OCI-LY7 (cell line): Measurements from ENCODE around the gene SLC16A13. TPM values are rescaled to one million over a fixed set of nuclear protein-coding genes. Genes with fewer than 3 reads are reported as not detected.

Experiments
- BruUV-seq: library from RNA; stranded (reverse); fragments of 400-500 nt; replicated peaks from 2 replicates; lab custom pipeline; 2021; lab: Mats Ljungman, UMichigan
- CTCF ChIA-PET: fragments of 300-600 bp; sonication (Branson Sonifier 250); formaldehyde crosslinking; loops from one replicate; lab custom pipeline; 2022; ENCODE audit warnings: antibody characterized with exemption; ENCODE audit not compliant: unreplicated experiment; lab: Charles Lee
- POLR2A ChIA-PET: fragments of 300-600 bp; sonication (Branson Sonifier 250); formaldehyde crosslinking; loops from one replicate; lab custom pipeline; 2022; ENCODE audit warnings: antibody characterized with exemption; lab: Charles Lee
- DNase-seq: peaks from one replicate; pipeline ENCODE4 v3.0.0-alpha.2; 2015; ENCODE audit warnings: low spot score
- H2AFZ ChIP-seq: fragments of 200-600 bp; sonication (generic), shearing (Covaris generic); 2 replicates; pipeline ENCODE4 v1.6.1; 2014; ENCODE audit warnings: mild to moderate bottlenecking, antibody characterized with exemption, low read length, moderate library complexity
- H3K27ac ChIP-seq: fragments of 200-600 bp; sonication (generic); 2 replicates; pipeline ENCODE4 v1.5.1; 2014; ENCODE audit warnings: mixed run types, low read depth, mild to moderate bottlenecking, moderate library complexity, low read length, inconsistent platforms; ENCODE audit not compliant: poor library complexity, severe bottlenecking
- H3K36me3 ChIP-seq: fragments of 200-600 bp; sonication (generic); 2 replicates; pipeline ENCODE4 v1.6.1; 2014; ENCODE audit warnings: mild to moderate bottlenecking, antibody characterized with exemption, low read length, moderate library complexity, mixed read lengths; ENCODE audit not compliant: insufficient read depth
- H3K4me1 ChIP-seq: fragments of 200-600 bp; sonication (generic); 2 replicates; pipeline ENCODE4 v1.5.1; 2014; ENCODE audit warnings: mild to moderate bottlenecking, low read length; ENCODE audit not compliant: insufficient read depth, poor library complexity, severe bottlenecking
- H3K4me2 ChIP-seq: fragments of 200-600 bp; sonication (generic); 2 replicates; pipeline ENCODE4 v1.6.1; 2014; ENCODE audit warnings: mild to moderate bottlenecking, low read length
- H3K4me3 ChIP-seq: fragments of 200-600 bp; sonication (generic); 2 replicates; pipeline ENCODE4 v1.5.1; 2014; ENCODE audit warnings: mild to moderate bottlenecking, low read depth, low read length; ENCODE audit not compliant: poor library complexity, severe bottlenecking
- H3K79me2 ChIP-seq: fragments of 200-600 bp; sonication (generic); 2 replicates; pipeline ENCODE4 v1.6.1; 2016; ENCODE audit warnings: low read depth, mild to moderate bottlenecking, low read length, moderate library complexity, mixed read lengths; ENCODE audit not compliant: insufficient read depth
- H3K9me2 ChIP-seq: fragments of 200-600 bp; sonication (generic); 2 replicates; pipeline ENCODE4 v1.6.1; 2016; ENCODE audit warnings: mild to moderate bottlenecking, low read length, mixed read lengths; ENCODE audit not compliant: insufficient read depth
- H3K9me3 ChIP-seq: fragments of 200-600 bp; sonication (generic); 2 replicates; pipeline ENCODE4 v1.6.1; 2014; ENCODE audit warnings: mild to moderate bottlenecking, mixed run types, low read length, mixed read lengths
- H4K20me1 ChIP-seq: fragments of 200-600 bp; sonication (generic); 2 replicates; pipeline ENCODE4 v1.6.1; 2014; ENCODE audit warnings: mild to moderate bottlenecking, antibody characterized with exemption, low read length, moderate library complexity, mixed read lengths; ENCODE audit not compliant: insufficient read depth
- CTCF ChIP-seq: fragments of 200-600 bp; sonication (generic); conservative IDR thresholded peaks from 2 replicates; pipeline ENCODE4 v1.5.1; 2014; ENCODE audit warnings: mild to moderate bottlenecking, antibody characterized with exemption, low read length, moderate library complexity, mixed read lengths
- EZH2phosphoT487 ChIP-seq: fragments of 200-600 bp; sonication (generic); IDR thresholded peaks from 2 replicates; pipeline ENCODE4 v1.6.1; 2018; ENCODE audit warnings: low read depth, borderline replicate concordance, mild to moderate bottlenecking, mixed run types, antibody characterized with exemption, low read length, moderate library complexity, mixed read lengths
- intact Hi-C: fragments of 100-400 bp; cut with micrococcal nuclease; formaldehyde crosslinking; loops from one replicate; pipeline ENCODE4 v1.10.0; 2022; ENCODE audit not compliant: unreplicated experiment
- total RNA-seq, 2 experiments: library from RNA; depleted of rRNA in 1 of 2; stranded (reverse); fragments of >200 nt in 1 of 2; shearing (Covaris generic) in 1 of 2; gene quantifications; 2 replicates each; pipeline ENCODE4 v1.2.3, GENCODE V29; 2014 to 2022

The SLC16A13 gene
- total RNA-seq, 2 experiments from 2014 or later, result 2.8 to 22.5 TPM

GRCh38 chr17:7018331-7018964 lies 17.4 kb upstream of the SLC16A13 start:
- H3K9me3 ChIP-seq, result no peaks in the 10 kb centered on the region
- TF ChIP-seq CTCF, result no peak
- TF ChIP-seq EZH2phosphoT487, result no peak
- H2AFZ ChIP-seq, result no peak overlapping the region
- intact Hi-C loops, result no loop called here
- CTCF ChIA-PET, result no interaction called here
- no peak overlapping the region for H3K4me3 ChIP-seq
- BruUV-seq, result no TSS peak
- peaks cover 21% of the 10 kb centered on the region for H3K4me1 ChIP-seq
- no peaks in the 10 kb centered on the region for H3K9me2 ChIP-seq
- H3K36me3 ChIP-seq, result peaks cover 20% of the 10 kb centered on the region
- H3K79me2 ChIP-seq, result peaks cover 5% of the 10 kb centered on the region; the same call in 1 of the 2 replicates
- POLR2A ChIA-PET, result interaction anchor here (0.6 to 1.5 kb wide), 2 partner anchors 17 to 31 kb away, joined by 4 to 5 read pairs; partner anchors contain the start of gene SLC16A13
- H3K27ac ChIP-seq, result no peak overlapping the region
- no peak for DNase-seq
- no peak overlapping the region for H3K4me2 ChIP-seq
- H4K20me1 ChIP-seq, result no peaks in the 10 kb centered on the region

- H3K79me2 ChIP-seq, result no peaks in the 10 kb centered on the region
- TF ChIP-seq EZH2phosphoT487 (no peak), CTCF (no peak)
- no peaks in the 10 kb centered on the region for H3K9me3 ChIP-seq
- no peak overlapping the region for H3K4me3 ChIP-seq
- BruUV-seq, result no TSS peak
- no peaks in the 10 kb centered on the region for H3K9me2 ChIP-seq
- H3K27ac ChIP-seq, result no peak overlapping the region
- H3K4me1 ChIP-seq, result peaks cover 21% of the 10 kb centered on the region
- H4K20me1 ChIP-seq, result no peaks in the 10 kb centered on the region
- no peak overlapping the region for H3K4me2 ChIP-seq
- no peak for DNase-seq
- ChIA-PET CTCF (no interaction called here), POLR2A (no interaction called here)
- no peak overlapping the region for H2AFZ ChIP-seq
- intact Hi-C loops, result no loop called here
- H3K36me3 ChIP-seq, result peaks cover 13% of the 10 kb centered on the region; the same call in 1 of the 2 replicates
Measured at GRCh38 chr17:7019367-7019766, 16.4 kb upstream of the SLC16A13 start.

GRCh38 chr17:7019839-7020519 lies 15.8 kb upstream of the SLC16A13 start:
- intact Hi-C loops, result loop anchor here (5.0 kb wide), 1 partner anchor 108 kb away; no protein-coding TSS in a partner anchor
- H3K4me3 ChIP-seq, result no peak overlapping the region
- BruUV-seq, result no TSS peak
- DNase-seq, result no peak
- H3K9me3 ChIP-seq, result no peaks in the 10 kb centered on the region
- peaks cover 13% of the 10 kb centered on the region; the same call in 1 of the 2 replicates for H3K36me3 ChIP-seq
- H3K9me2 ChIP-seq, result no peaks in the 10 kb centered on the region
- no peak overlapping the region for H2AFZ ChIP-seq
- ChIA-PET POLR2A (no interaction called here), CTCF (no interaction called here)
- no peaks in the 10 kb centered on the region for H4K20me1 ChIP-seq
- H3K4me1 ChIP-seq, result peaks cover 21% of the 10 kb centered on the region
- H3K79me2 ChIP-seq, result no peaks in the 10 kb centered on the region
- no peak for TF ChIP-seq EZH2phosphoT487
- no peak for TF ChIP-seq CTCF
- no peak overlapping the region for H3K27ac ChIP-seq
- no peak overlapping the region for H3K4me2 ChIP-seq
